HG03354 (cell line): ENCODE data around the gene USP13.
A peak's percentile ranks its signal among the peaks of the same experiment; 100 is the strongest.
"Not testable (repeated sequence)": the region's sequence is repeated elsewhere in the genome, so short reads cannot be mapped to it uniquely, and the experiment has no call there.

Experiments used
- ATAC-seq: cut with Tn5 transposase; IDR thresholded peaks from one replicate; pipeline ENCODE4 v1.9.1; 2021; ENCODE audit warnings: mild to moderate bottlenecking; ENCODE audit not compliant: unreplicated experiment, poor library complexity, severe bottlenecking

The USP13 gene

DNA sequence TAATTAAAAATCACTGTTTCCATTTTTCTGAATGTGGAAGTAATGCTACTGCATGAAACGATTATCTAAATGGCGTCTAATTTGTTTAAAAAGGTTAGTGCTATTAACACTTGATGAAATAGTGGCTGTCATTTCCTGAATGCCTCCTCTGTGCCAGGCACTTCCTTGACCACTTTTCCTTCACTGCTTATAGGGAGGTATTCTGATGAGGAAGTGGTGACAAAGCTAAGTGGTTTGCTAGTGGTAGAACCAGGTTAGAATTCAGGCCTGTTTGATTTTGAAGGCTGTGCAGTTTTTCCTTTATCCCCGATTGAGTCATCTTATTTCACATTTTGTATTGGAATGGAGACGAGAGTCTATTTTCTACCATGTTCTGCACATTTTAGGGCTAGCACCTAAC is 119.0 kb downstream of the USP13 start:
- ATAC-seq: no peak

DNA sequence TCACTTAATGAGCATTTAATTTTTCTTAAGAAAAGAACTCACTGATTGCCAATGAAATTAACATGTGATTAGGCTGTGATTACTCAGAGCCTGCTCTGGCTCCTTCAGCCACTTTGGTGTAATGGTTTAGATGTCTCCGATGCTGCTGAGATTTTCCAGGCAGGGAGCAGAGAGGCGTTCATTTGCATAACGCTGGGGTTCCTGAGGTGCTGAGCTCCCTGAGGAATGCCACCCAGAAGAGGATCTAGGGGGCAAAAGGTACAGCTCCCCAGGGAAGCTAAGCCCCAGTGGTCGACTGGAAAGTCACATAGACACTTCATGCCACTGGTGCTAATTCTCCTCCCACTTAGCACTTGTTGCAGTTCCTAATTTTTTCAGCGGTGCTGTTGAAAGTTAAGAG is 119.5 kb downstream of the USP13 start:
- ATAC-seq: no peak

- no peak for ATAC-seq
Observed at GRCh38 chr3:179775416-179776122, 122.7 kb downstream of the USP13 start.

DNA sequence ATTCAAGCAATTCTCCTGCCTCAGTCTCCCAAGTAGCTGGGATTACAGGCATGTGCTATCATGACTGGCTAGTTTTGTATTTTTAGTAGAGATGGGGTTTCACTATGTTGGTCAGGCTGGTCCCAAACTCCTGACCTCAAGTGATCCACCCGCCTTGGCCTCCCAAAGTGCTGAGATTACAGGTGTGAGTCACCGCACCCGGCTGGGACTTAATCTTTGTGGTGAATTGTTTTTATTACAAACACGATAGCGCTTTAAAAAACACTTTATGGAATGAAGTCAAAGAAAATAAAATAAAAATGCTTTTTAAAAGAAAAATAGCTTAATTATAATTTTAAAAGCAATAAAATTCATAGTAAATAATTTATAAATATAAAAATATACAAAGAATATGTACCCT is 130.0 kb downstream of the USP13 start:
- not testable (repeated sequence) for ATAC-seq

- no peak for ATAC-seq
Observed at GRCh38 chr3:179788996-179789395, 136.2 kb downstream of the USP13 start.

DNA sequence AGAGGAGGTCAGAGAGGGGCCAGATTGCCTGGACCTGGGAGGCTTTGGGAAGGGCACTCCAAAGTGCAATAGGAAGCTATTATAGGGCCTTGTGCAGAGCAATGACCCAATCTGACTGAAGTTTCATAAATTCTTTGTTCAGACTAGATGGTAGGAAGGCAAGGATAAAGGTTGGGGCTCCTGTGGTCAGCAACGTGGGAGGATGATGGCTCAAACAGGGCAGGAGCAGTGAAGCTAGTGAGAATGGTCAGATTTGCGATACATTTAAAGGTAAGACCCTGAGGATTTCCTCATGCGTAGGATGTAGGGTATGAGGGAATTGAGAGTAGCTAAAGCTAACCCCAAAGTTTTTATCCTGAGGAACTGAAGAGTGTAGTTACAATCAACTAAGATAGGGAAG is 139.0 kb downstream of the USP13 start:
- no peak for ATAC-seq

DNA sequence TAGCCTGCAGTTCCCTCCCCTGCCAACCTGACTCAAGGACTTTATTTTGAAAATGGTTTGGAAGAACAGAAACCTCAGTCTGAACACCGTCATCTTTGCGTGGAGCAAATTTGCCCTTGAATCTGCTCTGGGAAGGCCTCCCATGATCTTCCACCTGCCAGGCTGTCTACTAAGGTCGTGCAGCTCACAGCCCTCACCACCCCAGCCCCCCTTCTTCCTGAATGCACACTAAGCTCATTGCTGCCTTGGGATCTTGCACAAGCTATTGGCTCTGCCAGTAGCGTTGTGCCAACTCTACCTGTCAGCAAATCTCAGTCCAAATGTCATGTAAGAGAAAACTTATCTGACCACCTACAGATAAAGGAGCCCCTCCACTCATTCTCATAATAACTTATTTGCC is 141.5 kb downstream of the USP13 start:
- ATAC-seq: no peak

- no peak for ATAC-seq
Observed at GRCh38 chr3:179796421-179796820, 143.6 kb downstream of the USP13 start.

GRCh38 chr3:179797192-179797591 is 144.4 kb downstream of the USP13 start:
- no peak for ATAC-seq

DNA sequence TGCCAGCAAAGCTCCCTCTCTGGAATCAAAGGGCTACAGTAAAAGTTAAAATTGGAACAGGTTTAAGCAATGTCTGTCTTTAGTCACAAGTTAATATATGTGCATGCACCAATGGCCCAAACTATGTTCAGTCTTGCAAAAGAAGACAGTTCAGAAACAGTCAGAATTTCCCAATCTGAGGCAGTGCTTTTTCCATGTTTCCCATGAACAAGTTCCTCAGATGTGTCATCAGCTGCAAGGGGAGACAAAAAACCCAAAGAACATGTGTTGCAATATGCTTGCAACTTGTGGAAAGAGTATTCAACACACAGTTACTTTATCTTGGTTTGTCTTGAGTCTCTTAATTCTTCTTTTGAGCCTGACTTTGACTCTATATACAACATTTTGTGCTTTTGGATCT is 148.4 kb downstream of the USP13 start:
- ATAC-seq: no peak

GRCh38 chr3:179801856-179802255 is 149.0 kb downstream of the USP13 start:
- no peak for ATAC-seq

DNA sequence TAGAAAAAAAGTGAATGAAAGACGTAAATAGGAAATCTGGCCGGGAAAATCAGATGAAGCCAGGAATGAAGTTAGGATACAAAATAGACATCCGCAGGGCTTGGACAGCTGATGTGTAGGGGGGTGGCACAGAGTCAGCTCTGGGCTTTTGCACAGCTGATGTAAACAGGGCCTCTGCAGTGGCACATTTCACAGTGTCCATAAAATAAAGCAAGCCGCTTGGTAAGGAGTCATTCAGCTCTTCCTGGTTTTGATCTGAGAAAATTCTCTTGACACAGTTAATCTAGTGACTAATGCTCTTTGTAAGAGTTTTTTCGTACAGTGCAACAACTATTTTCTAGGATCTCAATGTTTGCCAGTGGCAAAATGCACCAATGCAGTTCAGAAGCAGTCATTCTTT is 153.3 kb downstream of the USP13 start:
- no peak for ATAC-seq

DNA sequence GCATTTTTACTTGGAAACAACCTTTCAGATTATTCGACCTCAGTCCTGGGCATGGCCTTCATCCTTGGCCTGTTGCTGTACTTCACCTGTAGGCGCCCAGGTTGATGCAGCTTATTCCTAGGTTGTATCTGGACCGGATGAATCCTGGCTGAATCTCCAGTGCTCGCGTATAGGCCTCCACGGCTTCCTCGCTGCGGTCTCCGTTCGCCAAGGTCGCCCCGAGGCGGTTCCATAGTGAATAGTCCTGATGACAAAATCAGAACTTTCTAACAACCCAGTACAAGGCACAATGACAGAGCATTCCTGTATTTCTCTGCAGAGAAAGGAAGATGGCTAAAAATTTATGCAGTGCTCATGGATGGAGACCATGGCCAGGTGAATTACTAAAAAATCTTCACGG is 154.7 kb downstream of the USP13 start:
- no peak for ATAC-seq

DNA sequence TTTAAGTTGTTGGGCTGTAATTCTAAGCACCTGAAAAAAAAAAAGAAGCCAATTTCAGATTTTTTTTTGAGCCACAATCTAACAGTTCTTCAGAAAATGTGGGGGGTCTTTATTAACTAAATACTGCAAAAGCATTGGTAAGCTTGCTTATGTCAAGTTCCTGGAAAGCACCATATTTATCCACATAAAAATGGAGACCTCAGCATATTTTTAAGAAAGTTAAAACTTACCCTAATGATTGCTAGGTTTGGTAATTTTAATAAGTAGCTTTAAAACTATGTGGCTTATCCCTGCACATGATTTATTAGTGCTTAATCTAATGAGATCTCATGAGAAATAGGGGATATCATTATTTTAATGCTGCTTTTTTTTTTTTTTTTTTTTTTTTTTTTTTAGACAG is 156.8 kb downstream of the USP13 start:
- ATAC-seq: no peak

DNA sequence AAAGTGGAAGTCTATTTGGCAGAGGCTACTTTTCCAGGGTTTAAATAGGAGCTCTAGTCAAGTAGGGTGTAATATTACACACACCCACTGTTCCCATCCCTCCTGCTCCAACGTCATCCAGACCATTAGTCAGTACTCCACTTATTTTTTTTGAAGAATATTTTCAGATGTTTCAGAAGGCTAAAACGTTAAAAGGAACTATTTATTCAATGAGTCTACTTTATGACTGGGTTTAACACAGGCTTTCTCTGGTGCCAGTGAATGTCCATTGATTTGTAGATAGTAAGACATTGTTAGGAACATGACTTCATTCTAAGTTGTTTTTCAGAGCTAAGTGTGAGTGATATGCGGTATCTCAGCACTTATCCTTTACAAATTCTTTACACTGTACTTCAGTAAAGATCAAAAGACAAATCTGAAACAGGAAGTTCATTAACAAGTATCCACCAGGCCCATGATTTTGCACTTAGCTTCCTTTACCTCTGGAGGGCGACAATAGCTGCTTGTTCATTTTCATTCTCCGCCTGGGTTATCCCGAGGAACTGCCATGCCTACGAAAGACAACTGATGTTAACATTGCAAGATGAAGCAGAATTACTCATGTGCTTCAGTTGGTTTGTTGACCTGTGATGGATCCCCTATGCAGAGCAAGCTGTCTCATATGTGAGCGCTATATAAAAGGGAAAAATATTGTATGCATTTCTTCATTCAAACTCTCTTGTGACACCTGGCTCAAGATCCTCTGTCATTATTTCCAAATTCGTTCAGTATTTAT is 158.7 kb downstream of the USP13 start:
- ATAC-seq: peak; percentile 93

DNA sequence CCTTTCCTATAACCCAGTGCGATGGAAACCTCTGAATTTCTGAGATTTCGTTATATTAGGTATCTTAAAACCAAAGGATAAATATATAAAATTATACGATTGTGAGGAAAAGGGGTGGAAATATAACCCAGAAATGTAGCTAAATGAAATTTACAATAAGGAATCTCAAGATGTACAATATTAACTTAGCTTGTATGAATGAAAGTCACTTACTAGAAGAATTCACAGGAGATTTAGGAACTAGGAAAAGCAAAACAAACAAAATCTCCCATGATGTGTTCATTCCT is 159.2 kb downstream of the USP13 start:
- ATAC-seq: no peak

- no peak for ATAC-seq
Observed at GRCh38 chr3:179819379-179819778, 166.5 kb downstream of the USP13 start.

DNA sequence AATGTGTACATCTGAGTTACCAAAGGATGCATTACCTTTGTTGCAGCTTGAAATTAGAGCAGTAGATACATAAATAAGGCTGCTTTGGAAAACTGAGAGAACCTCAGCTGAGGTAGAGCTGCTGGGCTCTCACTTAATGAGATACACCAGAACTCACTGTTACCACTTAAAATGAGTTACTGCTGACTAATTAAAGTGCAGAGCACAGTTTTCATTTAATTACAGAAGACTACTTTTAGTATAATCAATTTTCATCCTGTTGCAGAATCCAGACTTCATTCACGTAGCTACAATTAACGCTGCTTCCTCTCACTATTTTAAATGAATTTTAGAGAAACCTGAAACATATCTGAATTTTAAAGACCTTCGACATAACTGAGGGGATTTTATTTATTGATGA is 169.5 kb downstream of the USP13 start:
- no peak for ATAC-seq

- ATAC-seq: no peak
Observed at GRCh38 chr3:179825527-179826246, 172.8 kb downstream of the USP13 start.

- no peak for ATAC-seq
Observed at GRCh38 chr3:179826247-179826637, 173.4 kb downstream of the USP13 start.

DNA sequence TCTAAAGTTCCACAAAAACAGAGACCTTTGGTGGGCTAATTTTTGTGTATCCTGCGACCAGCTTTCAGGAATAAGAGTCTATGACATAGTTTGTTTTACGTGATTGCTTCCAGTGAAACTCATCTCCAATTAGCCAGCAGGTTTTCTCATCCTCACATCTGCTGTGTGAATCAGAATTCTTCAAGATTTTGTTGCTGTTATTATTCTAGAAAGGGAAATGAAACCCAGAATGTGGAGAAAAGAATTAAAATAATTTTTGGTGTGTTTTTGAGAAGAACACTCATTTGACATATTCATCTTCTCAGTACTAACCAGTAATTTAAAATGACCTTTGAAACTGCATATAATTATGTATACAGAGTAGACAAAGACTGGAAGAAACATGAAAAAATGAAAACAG is 175.9 kb downstream of the USP13 start:
- ATAC-seq: no peak
